ENCODE results near the gene TNFRSF11A.

TNFRSF11A gene

DNA sequence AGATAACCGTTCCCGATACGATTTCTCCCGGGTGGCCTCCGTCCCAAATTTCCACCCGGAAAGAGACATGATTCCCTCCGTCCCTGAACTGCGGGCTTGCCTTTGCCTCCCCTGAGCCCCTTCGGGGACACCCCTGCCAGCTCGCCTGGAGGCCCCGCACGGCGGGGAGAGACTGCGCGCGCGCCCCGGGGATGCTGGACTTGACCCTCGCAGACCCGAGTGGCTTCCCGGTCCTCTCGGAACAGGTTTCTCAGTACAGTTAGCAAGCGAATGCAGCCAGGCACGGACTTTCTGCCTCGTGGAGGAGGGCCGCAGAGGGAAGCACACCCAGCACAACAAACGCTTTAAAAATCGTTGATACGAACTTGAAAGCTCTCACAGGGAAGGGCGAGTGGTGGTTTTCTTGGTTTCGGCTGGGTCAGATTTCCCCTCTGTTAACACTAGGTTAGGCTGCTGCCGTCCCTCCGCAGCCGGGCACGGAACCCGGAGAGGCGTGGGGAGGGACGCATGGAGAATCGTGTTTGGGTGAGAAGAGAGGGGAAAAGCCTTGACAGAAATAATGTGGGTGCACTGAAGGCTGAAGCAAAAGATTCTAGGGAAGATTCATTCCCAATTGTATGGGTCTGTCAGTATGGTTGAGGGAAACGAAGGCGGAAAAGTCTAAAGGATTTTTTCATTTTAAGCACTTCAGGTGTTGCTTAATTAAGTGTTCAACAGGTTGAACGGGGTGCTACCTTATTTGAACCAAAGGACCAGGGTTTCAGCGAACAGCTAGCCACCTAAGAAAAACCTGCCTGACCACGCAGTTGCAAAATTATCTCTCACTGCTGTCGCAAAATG is 916 bp downstream of the TNFRSF11A start:
- no peak for DNase-seq

DNA sequence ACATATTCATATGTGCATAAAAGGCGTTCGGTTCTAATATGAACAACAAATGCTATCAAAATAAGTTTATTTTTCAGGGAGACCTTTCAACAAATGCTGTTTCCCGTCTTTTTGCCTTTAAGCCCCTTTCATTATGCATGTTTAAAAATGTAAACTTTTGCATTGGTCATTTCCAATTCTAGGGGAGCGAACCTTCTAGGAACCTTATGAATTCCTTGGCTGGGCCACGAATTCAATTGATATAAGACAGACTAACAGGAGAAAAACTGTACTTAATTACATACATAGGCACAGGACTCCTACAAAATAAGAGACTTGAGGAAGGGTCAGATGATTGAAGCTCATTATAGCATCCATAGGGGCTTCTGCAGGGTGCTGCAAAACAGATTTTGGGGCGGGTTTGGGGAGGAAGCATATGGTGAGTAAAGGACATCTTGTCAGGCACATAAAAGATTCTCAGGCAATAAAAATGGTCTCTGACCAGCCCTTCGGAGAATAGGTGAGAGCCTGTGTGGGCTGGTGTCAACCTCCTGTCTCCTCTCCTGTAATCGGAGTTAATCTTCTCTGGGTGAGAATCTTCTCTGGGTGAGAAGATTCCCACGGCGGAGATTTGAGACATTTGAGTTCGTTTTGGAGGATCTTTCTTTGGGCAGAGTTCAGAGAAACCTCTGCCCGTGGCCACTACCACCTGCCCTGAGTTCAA is 1.7 kb downstream of the TNFRSF11A start:
- no peak for DNase-seq

DNA sequence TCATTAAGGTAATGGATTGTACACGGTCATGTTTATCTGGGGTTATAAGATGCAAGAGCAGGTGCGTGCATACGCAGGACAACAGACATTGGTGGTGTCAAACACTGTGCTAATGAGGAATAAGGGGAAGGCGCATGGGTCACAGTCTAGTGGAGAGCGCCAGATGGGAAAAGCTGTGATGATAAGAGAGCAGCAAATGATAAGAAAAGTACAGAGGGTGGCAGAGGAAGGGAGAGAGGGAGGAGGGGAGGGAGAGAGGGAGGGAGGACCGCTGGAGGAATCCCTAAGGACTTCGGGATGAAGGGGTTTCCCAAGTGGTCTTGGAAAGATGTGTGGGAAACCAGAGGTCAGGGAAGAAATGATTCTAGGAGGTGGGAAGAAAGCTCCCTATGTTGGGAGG is 2.9 kb downstream of the TNFRSF11A start:
- DNase-seq: peak; percentile 29

DNA sequence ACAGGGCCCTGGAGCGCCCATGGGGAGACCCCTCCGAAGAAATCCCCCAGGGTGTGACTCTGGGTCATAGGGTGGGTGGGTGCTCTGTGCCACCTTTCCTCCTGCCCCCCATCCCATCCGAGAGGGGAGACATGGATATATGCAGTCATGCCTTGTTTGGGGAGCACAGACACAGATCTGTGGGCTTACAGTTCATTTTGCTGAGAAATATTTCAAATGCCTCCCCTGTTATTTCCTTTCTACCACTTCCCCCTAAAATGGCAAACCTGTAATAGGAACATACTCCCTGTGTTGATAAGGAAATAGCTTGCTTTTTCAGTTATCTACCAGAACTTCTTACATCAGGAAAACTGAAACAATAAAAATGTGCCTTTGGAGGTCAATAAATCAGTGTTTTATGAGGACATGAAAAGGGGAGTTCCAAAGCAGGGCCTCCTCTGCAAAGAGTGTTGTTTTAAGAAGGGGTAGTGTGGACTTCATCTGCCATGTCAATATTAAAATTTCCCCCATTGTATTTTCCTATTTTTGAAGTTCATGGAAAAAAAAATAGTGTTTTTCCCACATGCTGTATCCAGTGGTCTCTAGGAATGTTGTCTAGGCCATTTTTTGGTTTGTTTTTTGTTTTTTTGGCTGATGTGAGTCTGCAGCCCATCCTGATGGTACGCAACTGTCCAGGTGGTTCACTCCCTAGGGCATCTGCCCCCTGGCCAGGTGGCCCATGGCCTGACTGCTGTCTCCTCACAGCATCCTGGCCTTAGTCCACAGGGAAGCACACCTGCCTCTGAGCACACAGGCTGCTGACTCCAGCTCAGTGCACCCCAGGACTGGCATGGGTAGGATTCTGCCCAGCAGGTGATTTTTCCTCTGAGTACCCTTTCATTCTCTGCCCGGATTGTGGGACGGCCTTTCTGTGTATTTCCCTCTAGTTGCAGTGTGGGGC is 3.7 kb downstream of the TNFRSF11A start:
- DNase-seq: no peak

DNA sequence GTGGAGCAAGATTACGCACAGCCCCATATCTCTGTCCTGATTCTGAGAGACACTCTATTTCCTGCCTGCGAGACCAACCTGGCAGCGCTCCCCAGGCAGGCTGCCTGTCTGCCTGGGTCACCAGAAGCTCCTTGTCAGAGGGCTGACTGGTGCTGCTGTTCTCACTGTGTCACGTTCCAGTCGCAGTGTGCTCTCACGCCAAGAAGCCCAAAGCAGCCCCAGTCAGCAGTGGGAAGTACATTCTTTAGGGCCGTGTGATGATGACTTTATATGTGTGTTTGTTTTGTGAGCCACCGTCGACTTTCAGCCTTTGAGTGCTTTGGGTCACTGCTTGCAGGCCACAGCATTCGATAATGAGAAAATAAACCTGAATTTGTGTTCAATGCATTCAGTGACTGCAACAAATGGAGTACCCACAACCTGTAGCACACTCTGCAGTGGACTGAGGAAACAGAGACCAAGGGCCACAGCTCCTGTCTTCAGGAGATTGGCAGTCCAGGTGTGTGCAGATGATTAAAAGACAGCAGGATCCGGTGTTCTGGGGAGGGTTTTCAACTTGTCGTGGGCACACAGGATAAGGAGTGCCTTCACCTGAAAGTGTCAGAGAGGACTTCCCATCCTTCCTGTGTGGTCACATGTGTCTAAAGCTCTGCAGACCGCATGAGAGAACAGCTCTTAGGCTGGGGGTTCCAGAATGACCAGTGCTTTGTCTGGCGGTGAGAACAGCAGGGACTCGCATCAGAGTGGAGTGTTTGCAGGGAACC is 4.8 kb downstream of the TNFRSF11A start:
- DNase-seq: no peak

DNA sequence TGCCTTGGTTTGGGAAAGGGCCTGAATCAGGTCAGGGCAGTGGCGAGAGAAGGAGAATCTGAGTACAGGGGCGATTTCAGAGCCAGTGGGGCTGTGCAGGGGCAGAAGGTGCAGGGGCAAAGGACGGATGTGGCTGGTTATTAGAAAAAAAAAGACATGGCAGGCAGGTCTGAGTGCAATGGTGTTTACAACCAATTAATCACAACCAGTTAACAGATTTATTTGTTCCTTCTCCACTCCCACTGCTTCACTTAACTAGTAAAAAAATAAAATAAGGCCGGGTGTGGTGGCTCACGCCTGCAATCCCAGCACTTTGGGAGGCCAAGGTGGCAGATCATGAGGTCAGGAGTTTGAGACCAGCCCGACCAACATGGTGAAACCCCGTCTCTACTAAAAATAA is 5.5 kb downstream of the TNFRSF11A start:
- DNase-seq: no peak

DNA sequence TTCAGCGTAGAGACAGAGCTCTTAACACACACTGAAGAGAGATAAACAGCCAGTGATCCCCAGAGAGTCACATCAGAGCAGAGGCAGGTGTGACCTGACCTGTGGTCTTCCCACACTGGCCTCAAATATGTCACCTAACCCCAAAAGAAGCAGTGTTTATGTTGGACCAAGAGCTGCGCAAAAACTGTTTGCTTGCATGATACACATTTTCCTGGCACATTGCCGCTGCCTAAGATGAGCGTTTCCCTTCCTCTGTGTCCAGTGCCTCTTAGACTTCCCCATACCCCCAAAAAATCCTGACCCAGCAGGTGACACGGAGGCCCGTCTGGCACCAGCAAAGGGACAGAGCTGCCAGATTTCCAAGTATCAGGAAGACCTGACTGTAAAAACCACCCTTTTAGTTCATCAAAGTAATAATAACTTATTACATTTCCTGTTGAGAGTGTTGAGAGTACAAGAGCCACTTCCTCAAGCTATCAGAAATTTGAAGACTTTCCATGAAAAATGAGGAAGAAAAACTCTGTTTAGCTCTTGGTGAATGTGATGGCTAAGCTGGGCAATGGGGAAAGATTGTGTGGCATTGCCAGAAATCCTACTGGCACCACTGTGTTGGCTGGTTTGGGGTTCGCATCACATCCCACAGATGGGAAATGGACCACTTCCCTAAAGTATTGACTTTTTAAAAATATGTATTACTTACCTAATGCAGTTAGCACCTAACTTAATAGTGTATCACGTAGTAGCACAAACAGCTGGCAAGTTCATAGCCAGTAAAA is 6.7 kb downstream of the TNFRSF11A start:
- DNase-seq: no peak

DNA sequence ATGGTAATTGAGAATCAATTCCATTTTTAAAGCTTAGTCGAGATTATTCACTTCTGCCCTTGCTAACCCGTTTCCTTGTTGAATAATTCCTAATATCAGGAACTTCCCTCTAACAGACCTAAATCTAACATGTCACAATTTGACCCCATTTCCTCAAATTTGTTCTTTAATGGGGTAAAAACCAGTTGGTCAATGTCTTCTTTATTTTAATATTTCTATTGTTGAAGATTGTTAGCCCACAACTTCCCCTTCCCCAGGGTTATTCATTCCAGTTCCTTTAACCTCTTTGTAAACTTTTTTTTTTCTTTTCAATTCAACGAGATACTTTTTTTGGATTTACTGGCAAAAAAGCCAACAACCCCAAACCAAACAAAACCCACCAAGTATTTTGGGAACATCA is 7.3 kb downstream of the TNFRSF11A start:
- DNase-seq: peak; percentile 15

DNA sequence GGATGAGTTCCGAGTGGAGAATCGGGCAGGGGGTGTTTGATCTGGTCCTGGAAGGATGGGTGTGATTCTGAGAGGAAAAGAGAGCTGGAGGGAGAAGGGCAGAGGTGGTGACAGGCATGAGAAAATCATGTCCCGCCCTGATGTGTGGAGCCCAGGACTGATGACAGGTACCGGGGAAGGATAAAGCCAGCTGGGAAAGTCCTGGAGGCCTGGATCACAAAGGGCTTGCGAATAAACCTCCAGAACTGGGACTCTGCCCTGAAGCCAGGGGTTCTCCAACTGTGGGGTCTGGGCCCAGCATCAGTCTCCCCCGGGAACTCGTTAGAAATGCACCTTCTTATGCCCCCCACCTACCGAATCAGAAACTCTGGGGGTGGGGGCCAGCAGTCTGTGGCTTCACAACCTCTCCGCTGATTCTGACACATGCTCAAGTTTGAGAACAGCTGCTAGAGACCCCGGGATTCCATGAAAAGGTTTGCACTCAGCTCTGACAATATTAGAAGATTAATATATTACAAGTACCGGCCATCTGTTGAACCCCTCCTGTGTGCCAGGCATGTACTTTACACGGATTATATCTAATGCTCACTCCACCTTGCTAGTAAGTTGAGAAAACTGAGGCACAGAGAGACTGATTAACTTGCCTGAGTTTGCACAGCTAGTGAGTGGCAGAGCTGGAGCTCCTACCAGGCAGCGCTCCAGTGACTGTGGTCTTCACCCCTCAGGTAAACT is 8.0 kb downstream of the TNFRSF11A start:
- DNase-seq: no peak

DNA sequence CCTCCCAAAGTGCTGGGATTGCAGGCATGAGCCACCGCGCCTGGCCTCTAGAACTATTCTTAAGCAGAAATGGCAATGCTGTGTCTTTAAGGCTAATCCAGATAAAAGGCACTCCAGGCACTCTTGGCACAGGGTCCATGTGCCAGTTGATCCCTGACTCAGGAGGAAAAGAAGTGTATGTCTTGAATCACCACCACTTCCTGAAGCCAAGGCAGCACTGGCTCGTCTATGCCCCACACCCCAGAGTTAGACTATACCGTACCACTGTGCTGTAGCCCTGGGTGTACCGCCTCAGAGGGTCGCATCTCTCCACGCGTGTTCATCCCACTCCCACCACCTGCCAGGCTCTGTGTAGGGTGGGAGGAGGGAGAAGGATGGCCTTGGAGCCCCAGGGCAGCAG is 9.0 kb downstream of the TNFRSF11A start:
- no peak for DNase-seq

DNA sequence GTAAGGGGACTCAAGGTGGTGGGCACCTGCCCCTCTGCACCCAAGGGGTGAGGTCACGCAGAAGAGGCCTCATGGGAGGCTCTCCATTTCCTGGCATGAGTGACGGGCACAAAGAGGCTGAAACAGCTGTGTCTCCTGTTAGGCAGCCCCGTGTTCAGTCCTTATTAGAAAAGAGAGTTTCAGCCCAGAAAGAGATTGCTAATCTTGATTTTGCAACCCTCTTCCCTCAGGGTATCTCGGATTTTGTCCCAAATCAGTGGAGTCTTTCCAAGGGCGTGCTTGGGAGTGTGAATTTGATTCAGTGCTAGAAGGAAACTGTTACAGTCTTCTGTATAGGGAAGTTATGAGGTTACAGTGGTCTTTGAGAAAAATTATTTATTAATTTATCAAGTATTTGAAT is 10.4 kb downstream of the TNFRSF11A start:
- no peak for DNase-seq

DNA sequence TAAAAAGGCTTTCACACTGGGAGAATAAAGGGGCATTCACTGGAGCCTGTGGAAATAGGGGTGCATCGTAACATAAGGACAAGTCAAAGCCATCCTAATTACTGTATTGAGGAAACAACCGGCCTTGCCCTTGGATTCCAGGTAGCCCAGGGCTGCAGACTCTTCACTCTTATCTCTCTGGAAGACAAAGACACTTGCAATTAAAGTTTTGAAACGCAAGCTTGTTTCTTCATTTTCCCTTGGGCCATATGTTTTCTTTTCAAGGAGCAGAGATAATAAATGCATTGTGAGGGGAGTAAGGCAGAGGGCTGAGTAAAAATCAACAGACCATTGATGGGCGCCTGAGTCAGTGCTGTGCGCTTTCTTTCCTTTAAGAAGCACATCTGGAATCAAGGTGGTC is 11.5 kb downstream of the TNFRSF11A start:
- DNase-seq: no peak

DNA sequence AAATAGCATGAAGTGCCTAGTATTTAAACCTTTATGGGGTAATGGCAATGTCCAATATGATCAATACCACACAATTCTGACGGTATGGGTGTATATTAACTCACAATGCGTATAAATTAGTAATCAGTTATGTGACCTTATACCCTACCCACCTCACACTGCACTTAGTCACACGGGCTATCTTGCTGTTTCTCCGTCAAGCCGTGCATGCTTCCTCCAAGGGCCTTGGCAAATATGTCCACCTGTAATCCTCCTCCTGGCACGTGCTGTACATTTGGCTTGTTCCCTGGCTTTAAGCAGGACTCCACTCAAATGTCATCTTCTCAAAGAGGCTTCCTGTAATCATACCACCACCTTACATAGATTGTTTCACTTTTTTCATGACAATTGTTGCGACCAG is 12.2 kb downstream of the TNFRSF11A start:
- DNase-seq: no peak

DNA sequence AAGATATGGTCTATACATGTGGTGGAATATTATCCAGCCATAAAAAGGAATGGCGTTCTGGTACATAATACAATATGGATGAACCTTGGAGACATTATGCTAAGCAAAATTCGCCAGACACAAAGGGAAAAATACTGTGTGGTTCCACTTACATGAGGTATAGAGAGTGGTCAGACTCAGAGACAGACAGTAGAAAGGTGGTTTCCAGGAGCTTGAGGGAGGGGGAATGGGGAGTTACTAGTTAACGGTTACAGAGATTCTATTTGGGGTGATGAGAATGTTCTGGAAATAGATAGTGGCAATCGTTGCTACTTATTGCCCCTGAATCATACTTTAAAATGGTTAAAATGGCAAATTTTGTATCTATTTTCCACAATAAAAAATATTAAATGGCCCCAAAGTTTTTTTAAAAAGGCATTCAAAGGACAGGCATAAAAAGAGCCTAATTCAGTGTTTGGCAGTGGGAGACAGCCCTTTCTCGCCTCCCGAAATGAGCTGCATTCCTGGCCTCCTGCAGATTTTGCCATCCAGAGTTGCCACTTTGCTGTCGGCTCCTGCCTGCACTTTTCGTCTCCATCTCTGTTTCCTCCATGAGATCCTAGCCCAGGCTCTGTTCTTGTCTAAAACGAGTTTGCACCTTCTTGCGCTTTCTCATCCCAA is 13.5 kb downstream of the TNFRSF11A start:
- DNase-seq: no peak

DNA sequence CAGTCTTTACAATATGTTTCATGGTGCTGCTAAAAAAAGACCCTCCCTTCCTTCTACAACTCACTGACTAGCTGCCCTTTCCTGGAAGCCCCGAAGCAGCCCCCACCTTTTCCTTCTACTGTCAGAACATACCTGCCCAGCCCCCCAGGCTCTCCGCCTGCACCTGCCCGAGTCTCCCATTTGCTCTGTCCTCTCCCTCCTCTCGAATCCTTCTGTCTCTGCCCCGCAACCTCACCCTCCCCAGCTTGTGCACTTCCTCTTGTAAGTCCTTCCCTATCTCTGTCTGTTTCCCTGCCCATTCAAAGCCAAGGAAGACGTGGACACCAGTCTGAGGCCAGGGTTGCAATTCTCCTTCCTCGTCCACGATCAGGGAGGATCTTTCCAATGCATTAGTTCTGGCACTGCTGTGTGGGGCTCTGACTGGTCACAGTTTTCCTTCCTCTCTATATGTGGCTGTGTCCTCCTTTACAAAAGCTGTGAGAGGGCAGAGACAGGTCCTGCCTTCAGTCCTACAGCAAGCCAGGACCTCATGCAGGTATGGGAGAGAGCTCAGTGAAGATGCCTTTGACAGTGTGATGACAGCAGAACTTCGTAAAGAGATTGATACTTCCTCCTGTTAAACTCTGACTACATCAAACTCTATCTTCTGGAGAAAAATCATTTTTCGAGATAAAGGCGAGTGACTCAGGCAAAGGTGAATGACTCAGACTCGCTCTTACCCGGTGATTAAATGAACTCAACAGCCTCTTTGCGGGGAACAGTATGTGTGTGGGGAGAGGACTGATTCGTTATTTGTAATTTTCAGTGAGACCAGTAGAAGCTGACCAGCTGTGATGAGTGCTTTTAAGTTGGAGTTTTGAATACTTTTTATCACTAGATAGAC is 14.2 kb downstream of the TNFRSF11A start:
- DNase-seq: peak; percentile 19

DNA sequence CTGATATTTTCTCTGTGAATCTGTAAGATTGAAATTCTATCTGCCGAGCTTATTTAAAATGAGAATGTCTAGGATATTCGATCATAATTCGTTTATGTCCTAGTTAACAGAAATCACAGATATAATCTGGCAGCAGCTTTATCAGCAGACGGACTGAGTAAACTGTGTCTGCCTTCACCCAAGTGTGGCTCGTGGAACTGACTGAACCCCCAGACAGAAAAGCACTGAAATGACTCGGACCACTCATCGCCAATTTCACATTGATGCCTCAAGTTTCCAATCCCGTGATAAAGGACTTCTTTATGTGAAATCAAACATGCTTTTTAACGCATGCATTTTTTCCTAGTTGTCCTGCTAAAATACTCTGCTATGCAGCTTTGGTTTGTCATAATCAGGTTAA is 15.9 kb downstream of the TNFRSF11A start:
- no peak for DNase-seq

DNA sequence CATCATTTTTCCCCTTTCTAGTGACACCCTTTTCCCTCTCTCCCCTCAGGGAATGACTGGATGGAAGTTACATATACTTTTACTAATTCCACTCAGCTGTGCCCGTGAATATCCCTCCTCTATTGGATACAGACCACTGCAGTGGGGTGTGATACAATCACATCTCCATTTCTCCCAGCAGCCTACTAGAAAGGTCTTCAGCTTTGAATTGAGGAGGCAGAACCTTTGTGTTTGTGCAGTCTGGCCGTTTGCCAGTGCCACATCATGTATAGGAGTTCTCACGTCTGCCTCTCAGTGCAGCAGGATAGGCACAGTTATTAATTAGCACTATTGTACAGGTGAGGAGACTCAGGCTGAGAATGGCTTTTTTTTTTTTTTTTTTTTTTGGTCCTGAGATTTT is 16.4 kb downstream of the TNFRSF11A start:
- DNase-seq: no peak

DNA sequence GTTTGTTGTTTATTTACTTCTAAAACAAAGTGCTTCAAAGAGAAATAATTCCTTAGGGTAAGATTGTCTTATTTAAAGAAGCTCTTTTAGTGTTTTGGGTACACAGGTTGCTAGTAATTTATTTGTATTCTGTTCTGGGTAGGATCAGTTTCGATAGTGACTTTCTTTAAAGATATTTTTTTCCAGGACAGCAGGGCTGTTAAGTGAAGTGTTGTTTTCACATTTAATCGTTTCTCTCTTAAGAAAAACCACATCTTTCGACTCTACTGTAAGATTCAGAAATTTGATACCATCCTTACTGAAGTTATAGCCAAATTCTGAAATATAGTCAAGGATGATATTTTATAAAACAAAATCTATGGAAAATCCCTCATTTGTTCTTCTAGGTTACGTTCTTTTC is 17.8 kb downstream of the TNFRSF11A start:
- no peak for DNase-seq

DNA sequence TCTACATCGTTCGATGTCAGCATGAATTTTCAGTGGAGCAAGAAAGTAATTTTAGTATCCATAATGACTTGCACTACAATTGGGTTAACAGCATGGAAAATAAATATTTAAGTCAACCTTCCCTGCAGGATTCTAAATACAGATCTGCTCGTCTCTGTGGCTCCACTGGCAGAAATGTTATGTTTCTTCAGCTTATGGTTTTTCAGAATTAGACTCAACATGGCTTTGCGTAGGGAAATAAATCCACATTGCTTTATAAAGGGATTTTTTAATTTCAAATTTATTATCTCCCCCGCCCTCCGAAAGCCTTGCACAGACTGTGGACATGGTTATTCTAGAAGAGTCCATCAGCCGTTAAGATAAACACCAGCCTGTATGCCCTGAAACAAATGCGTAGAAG is 18.2 kb downstream of the TNFRSF11A start:
- DNase-seq: no peak
